OCI-LY7 (cell line): ENCODE results near the gene ARHGEF12. TPM values are rescaled to one million over a fixed set of nuclear protein-coding genes. Genes with fewer than 3 reads are reported as not detected.

Experiments used
- BruUV-seq: library from RNA; stranded (reverse); fragments of 400-500 nt; replicated peaks from 2 replicates; lab custom pipeline; 2021; lab: Mats Ljungman, UMichigan
- CTCF ChIA-PET: fragments of 300-600 bp; sonication (Branson Sonifier 250); formaldehyde crosslinking; loops from one replicate; lab custom pipeline; 2022; ENCODE audit warnings: antibody characterized with exemption; ENCODE audit not compliant: unreplicated experiment; lab: Charles Lee
- POLR2A ChIA-PET: fragments of 300-600 bp; sonication (Branson Sonifier 250); formaldehyde crosslinking; loops from one replicate; lab custom pipeline; 2022; ENCODE audit warnings: antibody characterized with exemption; lab: Charles Lee
- DNase-seq: peaks from one replicate; pipeline ENCODE4 v3.0.0-alpha.2; 2015; ENCODE audit warnings: low spot score
- H2AFZ ChIP-seq: fragments of 200-600 bp; sonication (generic), shearing (Covaris generic); 2 replicates; pipeline ENCODE4 v1.6.1; 2014; ENCODE audit warnings: mild to moderate bottlenecking, antibody characterized with exemption, low read length, moderate library complexity
- H3K27ac ChIP-seq: fragments of 200-600 bp; sonication (generic); 2 replicates; pipeline ENCODE4 v1.5.1; 2014; ENCODE audit warnings: mixed run types, low read depth, mild to moderate bottlenecking, moderate library complexity, low read length, inconsistent platforms; ENCODE audit not compliant: poor library complexity, severe bottlenecking
- H3K36me3 ChIP-seq: fragments of 200-600 bp; sonication (generic); 2 replicates; pipeline ENCODE4 v1.6.1; 2014; ENCODE audit warnings: mild to moderate bottlenecking, antibody characterized with exemption, low read length, moderate library complexity, mixed read lengths; ENCODE audit not compliant: insufficient read depth
- H3K4me1 ChIP-seq: fragments of 200-600 bp; sonication (generic); 2 replicates; pipeline ENCODE4 v1.5.1; 2014; ENCODE audit warnings: mild to moderate bottlenecking, low read length; ENCODE audit not compliant: insufficient read depth, poor library complexity, severe bottlenecking
- H3K4me2 ChIP-seq: fragments of 200-600 bp; sonication (generic); 2 replicates; pipeline ENCODE4 v1.6.1; 2014; ENCODE audit warnings: mild to moderate bottlenecking, low read length
- H3K4me3 ChIP-seq: fragments of 200-600 bp; sonication (generic); 2 replicates; pipeline ENCODE4 v1.5.1; 2014; ENCODE audit warnings: mild to moderate bottlenecking, low read depth, low read length; ENCODE audit not compliant: poor library complexity, severe bottlenecking
- H3K79me2 ChIP-seq: fragments of 200-600 bp; sonication (generic); 2 replicates; pipeline ENCODE4 v1.6.1; 2016; ENCODE audit warnings: low read depth, mild to moderate bottlenecking, low read length, moderate library complexity, mixed read lengths; ENCODE audit not compliant: insufficient read depth
- H3K9me2 ChIP-seq: fragments of 200-600 bp; sonication (generic); 2 replicates; pipeline ENCODE4 v1.6.1; 2016; ENCODE audit warnings: mild to moderate bottlenecking, low read length, mixed read lengths; ENCODE audit not compliant: insufficient read depth
- H3K9me3 ChIP-seq: fragments of 200-600 bp; sonication (generic); 2 replicates; pipeline ENCODE4 v1.6.1; 2014; ENCODE audit warnings: mild to moderate bottlenecking, mixed run types, low read length, mixed read lengths
- H4K20me1 ChIP-seq: fragments of 200-600 bp; sonication (generic); 2 replicates; pipeline ENCODE4 v1.6.1; 2014; ENCODE audit warnings: mild to moderate bottlenecking, antibody characterized with exemption, low read length, moderate library complexity, mixed read lengths; ENCODE audit not compliant: insufficient read depth
- EZH2phosphoT487 ChIP-seq: fragments of 200-600 bp; sonication (generic); IDR thresholded peaks from 2 replicates; pipeline ENCODE4 v1.6.1; 2018; ENCODE audit warnings: low read depth, borderline replicate concordance, mild to moderate bottlenecking, mixed run types, antibody characterized with exemption, low read length, moderate library complexity, mixed read lengths
- intact Hi-C: fragments of 100-400 bp; cut with micrococcal nuclease; formaldehyde crosslinking; loops from one replicate; pipeline ENCODE4 v1.10.0; 2022; ENCODE audit not compliant: unreplicated experiment
- total RNA-seq, 2 experiments: library from RNA; depleted of rRNA in 1 of 2; stranded (reverse); fragments of >200 nt in 1 of 2; shearing (Covaris generic) in 1 of 2; gene quantifications; 2 replicates each; pipeline ENCODE4 v1.2.3, GENCODE V29; 2014 to 2022
- TF ChIP-seq, protein P1 (sequence below): fragments of 200-600 bp; sonication (generic); conservative IDR thresholded peaks from 2 replicates; pipeline ENCODE4 v1.5.1; 2014; ENCODE audit warnings: mild to moderate bottlenecking, antibody characterized with exemption, low read length, moderate library complexity, mixed read lengths

ARHGEF12 gene
- total RNA-seq, 2 experiments from 2014 or later: 16.1 to 31.8 TPM

GRCh38 chr11:120340529-120340928, 4.3 kb downstream of the ARHGEF12 start:
- intact Hi-C loops: no loop called here
- CTCF ChIA-PET: no interaction called here

DNA sequence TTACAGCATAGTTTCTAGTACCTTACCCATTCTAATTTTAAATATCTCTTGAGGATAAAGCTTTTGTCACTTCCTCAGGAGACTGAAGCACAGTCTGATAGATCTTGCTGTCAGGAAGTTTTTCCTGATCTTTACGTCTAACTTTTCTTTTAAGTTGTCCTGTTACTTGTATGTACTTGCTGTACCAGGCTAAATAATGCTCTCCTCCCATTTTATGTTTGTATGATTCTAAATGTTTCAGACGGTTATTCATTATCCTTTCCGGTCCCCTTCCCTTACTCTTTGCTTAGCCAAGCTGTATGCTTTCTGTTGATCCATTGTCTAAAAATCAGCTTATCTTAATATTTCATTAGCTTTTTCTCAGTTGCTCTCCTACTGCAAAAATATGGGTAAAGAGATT, 6.0 kb downstream of the ARHGEF12 start:
- CTCF ChIA-PET: no interaction called here
- H3K4me2 ChIP-seq: no peak overlapping the region
- peaks cover 56% of the 10 kb centered on the region for H4K20me1 ChIP-seq
- peaks cover 40% of the 10 kb centered on the region for H3K4me1 ChIP-seq
- no peak for DNase-seq
- H2AFZ ChIP-seq: no peak overlapping the region
- H3K36me3 ChIP-seq: no peaks in the 10 kb centered on the region; the same call in 1 of the 2 replicates
- no peak for TF ChIP-seq EZH2phosphoT487
- TF ChIP-seq, protein P1, sequence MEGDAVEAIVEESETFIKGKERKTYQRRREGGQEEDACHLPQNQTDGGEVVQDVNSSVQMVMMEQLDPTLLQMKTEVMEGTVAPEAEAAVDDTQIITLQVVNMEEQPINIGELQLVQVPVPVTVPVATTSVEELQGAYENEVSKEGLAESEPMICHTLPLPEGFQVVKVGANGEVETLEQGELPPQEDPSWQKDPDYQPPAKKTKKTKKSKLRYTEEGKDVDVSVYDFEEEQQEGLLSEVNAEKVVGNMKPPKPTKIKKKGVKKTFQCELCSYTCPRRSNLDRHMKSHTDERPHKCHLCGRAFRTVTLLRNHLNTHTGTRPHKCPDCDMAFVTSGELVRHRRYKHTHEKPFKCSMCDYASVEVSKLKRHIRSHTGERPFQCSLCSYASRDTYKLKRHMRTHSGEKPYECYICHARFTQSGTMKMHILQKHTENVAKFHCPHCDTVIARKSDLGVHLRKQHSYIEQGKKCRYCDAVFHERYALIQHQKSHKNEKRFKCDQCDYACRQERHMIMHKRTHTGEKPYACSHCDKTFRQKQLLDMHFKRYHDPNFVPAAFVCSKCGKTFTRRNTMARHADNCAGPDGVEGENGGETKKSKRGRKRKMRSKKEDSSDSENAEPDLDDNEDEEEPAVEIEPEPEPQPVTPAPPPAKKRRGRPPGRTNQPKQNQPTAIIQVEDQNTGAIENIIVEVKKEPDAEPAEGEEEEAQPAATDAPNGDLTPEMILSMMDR: no peak
- no TSS peak for BruUV-seq
- no peaks in the 10 kb centered on the region for H3K9me2 ChIP-seq
- H3K27ac ChIP-seq: no peak overlapping the region
- intact Hi-C loops: no loop called here
- peaks cover 43% of the 10 kb centered on the region; the same call in 1 of the 2 replicates for H3K79me2 ChIP-seq
- H3K4me3 ChIP-seq: no peak overlapping the region
- peaks cover 9% of the 10 kb centered on the region for H3K9me3 ChIP-seq
- POLR2A ChIA-PET: no interaction called here

More at GRCh38 chr11:120340529-120340928, 4.3 kb downstream of the ARHGEF12 start:
- Histone ChIP-seq H3K4me1 (peaks cover 44% of the 10 kb centered on the region), H3K9me2 (no peaks in the 10 kb centered on the region), H3K27ac (no peak overlapping the region), H3K9me3 (peaks cover 9% of the 10 kb centered on the region), H3K4me2 (no peak overlapping the region), H2AFZ (no peak overlapping the region), H3K36me3 (no peaks in the 10 kb centered on the region; the same call in 1 of the 2 replicates), H4K20me1 (peaks cover 51% of the 10 kb centered on the region), H3K79me2 (peaks cover 41% of the 10 kb centered on the region; the same call in 1 of the 2 replicates), H3K4me3 (no peak overlapping the region)
- no peak for TF ChIP-seq EZH2phosphoT487
- TF ChIP-seq, protein P1: no peak
- DNase-seq: no peak
- BruUV-seq: no TSS peak
- POLR2A ChIA-PET: interaction anchor here (1.5 kb wide), 1 partner anchor 50 kb away, joined by 3 read pairs; no protein-coding TSS in a partner anchor

GRCh38 chr11:120342678-120343077, 6.5 kb downstream of the ARHGEF12 start:
- peaks cover 35% of the 10 kb centered on the region for H3K4me1 ChIP-seq
- intact Hi-C loops: no loop called here
- H3K4me3 ChIP-seq: no peak overlapping the region
- no peaks in the 10 kb centered on the region for H3K9me2 ChIP-seq
- H3K27ac ChIP-seq: no peak overlapping the region
- no peak overlapping the region for H2AFZ ChIP-seq
- no peaks in the 10 kb centered on the region; the same call in 1 of the 2 replicates for H3K36me3 ChIP-seq
- peaks cover 9% of the 10 kb centered on the region for H3K9me3 ChIP-seq
- peaks cover 51% of the 10 kb centered on the region for H4K20me1 ChIP-seq
- H3K4me2 ChIP-seq: no peak overlapping the region
- ChIA-PET POLR2A (no interaction called here), CTCF (no interaction called here)
- no peak for TF ChIP-seq EZH2phosphoT487
- TF ChIP-seq, protein P1: no peak
- no peak for DNase-seq
- BruUV-seq: no TSS peak
- peaks cover 39% of the 10 kb centered on the region; the same call in 1 of the 2 replicates for H3K79me2 ChIP-seq
